ENCODE data around the gene MVK.

The MVK gene

DNA sequence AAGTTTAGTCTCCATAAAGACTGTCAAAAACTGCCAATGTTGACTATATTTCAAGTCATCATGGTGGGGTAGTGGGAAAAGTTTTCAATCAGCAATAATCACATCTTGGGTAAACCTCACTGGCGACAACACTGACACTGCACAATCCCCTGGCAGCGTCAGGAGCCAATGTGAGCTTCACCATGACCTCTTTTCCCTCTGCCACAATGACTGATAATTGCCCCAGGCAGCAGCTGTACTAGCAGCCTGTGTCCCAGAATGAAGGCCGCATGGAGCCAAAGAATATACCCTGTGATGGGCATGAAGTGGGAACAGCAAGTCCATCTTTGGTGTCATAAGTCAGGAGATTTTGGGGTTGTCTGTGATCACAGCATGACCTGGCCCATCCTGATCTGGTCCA, 5.6 kb upstream of the MVK start:
- DNase-seq = no peak

GRCh38 chr12:109568486-109568885, 5.1 kb upstream of the MVK start:
- no peak for DNase-seq

- no peak for DNase-seq
Observed at GRCh38 chr12:109571773-109572505, 1.7 kb upstream of the MVK start.

DNA sequence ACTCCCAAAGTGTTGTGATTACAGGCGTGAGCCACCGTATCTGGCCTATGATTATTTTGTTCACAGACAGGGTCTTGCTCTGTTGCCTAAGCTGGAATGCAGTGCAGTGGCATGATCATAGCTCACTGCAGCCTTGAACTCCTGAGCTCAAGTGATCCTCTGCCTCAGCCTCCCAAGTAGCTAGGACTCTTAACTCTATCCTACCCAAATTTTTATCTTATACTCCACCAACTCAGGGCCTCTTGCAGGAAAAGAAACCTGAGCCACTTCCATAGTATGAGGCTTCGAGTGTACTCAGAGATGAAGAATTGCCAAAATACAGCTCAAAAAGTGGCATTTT, 1.1 kb upstream of the MVK start:
- no peak for DNase-seq

GRCh38 chr12:109573914-109574244, 285 bp downstream of the MVK start:
- no peak for DNase-seq

DNA sequence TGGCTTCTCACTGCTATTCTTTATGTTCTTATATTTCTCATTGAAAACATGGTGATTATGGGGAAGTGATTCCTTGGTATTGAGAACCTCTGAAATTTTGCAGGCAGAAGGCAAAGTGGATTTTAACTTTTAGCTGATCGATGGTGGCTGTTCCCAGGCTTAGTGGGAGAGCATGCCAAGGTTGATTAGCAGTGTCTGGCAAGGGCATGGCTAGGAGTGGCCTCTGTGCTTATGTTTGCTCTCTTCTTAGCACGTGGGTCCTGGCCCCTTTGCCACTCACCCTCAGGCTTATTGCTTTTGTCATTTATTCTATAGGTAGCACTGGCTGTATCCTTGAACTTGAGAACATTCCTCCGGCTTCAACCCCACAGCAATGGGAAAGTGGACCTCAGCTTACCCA, 2.1 kb downstream of the MVK start:
- no peak for DNase-seq

DNA sequence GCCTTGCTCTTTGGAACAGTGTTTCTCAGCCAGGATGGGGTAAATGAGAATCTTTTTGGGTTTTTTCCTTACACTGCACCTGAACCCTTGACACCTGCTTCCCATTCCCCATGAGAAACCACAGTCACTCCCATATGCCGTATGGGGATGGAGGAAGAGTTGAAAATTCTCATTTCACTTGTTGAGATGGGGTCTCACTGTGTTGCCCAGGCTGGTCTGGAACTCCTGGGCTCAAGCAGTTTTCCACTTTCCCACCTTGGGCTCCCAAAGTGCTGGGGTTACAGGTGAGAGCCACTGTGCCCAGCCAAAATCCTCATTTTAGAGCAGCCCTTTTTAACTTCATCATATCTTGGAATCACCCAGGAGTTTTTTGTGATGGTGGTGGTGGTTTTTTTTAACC, 3.7 kb downstream of the MVK start:
- no peak for DNase-seq

GRCh38 chr12:109578330-109578927, 4.8 kb downstream of the MVK start:
- no peak for DNase-seq

DNA sequence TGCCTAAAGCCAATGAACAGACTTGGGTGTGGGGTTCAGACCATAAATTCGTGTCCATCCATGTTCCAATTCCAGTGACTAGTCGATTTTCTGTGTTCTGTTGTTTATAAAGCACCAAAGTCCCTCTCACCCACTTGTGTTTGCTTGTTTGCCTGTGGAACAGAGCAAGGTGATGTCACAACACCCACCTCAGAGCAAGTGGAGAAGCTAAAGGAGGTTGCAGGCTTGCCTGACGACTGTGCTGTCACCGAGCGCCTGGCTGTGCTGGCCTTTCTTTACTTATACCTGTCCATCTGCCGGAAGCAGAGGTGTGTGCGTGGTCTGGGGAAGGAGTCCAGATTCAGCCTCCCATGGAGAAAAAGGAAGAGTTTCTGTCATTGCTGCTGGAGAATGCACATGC, 6.0 kb downstream of the MVK start:
- DNase-seq = no peak

DNA sequence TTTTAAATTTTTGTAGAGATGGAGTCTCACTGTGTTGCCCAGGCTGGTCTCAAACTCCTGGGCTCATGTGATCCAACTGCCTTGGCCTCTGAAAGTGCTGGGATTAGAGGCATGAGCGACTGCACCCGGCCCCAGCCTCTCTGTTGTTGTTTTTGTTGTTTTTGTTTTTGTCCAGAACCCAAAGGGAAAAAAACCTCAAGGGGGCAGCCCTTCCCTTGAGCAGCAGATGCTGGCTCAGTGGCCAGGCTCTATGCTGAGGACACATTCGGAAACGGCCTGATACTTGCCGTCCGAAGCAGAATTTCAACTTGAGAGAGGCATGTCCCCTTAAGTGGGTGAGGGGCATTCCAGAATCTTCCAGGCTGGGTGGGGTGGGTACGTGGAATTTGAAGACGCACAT, 6.7 kb downstream of the MVK start:
- DNase-seq = no peak

- no peak for DNase-seq
Observed at GRCh38 chr12:109580684-109581333, 7.2 kb downstream of the MVK start.

DNA sequence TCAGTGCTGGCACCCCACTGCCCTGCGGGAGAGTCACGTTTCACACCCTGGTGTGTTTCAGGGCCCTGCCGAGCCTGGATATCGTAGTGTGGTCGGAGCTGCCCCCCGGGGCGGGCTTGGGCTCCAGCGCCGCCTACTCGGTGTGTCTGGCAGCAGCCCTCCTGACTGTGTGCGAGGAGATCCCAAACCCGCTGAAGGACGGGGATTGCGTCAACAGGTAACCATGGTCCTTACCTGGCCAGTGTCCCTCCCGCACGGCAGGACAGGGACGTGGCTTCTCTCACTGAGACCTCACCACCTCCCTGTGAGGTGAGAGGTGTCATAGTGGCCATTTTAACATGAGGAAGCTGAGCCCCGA, 7.7 kb downstream of the MVK start:
- DNase-seq = no peak

DNA sequence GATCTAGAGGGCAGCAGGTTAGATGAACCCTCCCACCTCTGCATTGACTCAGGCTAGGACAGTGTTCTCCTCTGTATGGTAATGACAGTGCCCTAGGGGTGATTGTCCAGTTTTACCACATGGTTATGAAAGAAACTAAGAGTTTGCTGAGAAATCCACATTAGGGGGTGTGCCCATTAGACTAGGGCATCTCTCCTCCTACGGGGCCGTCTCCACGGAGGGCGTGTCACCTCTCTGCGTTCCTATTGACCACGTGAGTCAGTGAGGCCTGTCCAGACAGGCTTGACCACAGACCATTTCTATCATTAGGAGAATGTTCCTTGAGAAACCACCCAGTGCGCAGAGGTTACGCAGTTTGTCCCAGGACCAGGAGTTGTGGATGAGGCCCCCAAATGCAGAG, 8.3 kb downstream of the MVK start:
- DNase-seq = no peak

DNA sequence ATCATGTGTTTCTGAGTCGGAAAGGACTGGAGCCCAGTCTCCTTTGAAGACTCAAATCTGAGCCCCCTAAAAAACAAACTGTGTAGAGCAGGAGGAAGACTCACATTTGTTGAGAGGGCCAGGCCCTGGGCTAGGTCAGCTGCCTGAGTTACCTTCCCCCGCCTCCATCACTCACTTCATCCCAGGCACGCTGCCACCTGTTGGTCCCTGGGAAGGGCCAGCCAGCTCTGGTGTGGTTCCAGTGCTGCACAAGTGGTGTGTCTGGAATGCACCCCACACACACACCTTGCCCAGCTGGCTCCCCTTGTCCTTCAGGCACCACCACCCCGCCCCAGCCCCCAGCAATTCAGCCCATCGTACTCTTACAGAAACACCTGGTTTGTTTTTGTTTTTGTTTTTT, 9.0 kb downstream of the MVK start:
- no peak for DNase-seq

GRCh38 chr12:109583733-109584132, 10.1 kb downstream of the MVK start:
- no peak for DNase-seq

- no peak for DNase-seq
Observed at GRCh38 chr12:109586385-109587296, 13.0 kb downstream of the MVK start.

DNA sequence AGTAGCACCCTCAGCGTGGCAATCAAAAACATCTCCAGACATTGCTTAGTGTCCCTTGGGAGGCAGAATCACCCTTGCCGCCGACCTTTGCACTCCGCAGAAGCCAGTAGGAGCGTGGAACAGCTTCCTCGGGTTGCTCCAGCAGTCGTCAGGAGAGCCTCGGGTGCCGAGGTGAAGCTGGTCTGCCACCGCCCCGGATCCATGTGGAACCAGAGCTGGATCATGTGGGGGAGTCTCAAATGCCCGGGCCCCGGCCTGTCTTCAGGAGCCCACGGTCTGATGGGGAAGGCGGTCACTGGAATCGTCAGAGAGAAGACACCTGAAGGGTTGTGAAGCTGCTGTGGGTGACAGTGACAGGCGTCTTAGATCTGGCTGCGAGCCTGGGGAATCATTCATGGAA, 14.3 kb downstream of the MVK start:
- no peak for DNase-seq

GRCh38 chr12:109588461-109589239, 15.1 kb downstream of the MVK start:
- no peak for DNase-seq

DNA sequence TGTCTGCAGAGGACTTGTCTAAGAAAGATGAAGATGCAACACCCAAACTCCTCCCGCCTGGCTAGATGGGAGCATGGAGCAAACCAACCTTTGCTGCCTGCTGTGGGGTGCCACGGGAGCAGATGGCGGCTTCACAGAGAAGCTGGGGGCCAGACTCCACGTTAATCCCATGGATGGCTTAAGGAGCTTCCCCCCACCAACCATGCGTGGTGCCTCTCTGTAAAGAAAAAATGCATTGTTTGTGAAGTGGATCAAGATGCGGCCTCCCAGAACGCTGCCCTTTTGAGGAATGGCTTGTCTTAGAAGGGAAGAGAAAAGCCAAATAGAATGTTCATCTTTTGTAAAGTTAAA, 15.6 kb downstream of the MVK start:
- DNase-seq = no peak

GRCh38 chr12:109589691-109590245, 16.2 kb downstream of the MVK start:
- DNase-seq = no peak

DNA sequence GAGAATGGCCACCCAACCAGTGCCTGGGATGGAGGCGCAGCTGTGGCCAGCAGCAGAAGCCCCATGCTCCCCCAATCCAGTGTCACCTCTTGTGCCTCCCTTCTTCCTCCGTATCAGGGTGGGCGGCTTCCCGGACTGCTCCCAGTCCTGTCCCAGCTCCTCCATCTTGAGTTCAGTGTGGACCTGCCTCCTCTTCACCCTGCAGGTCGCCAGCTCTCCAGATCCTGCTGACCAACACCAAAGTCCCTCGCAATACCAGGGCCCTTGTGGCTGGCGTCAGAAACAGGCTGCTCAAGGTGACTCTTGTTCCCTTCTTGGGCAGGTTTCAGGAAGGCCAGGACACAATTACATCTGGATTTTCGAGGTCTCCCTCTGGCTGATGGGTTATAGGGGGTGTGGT, 17.0 kb downstream of the MVK start:
- DNase-seq = no peak

GRCh38 chr12:109591041-109591440, 17.4 kb downstream of the MVK start:
- no peak for DNase-seq
